T-cell (primary cell): ENCODE data around the gene LRIG2. TPM values are rescaled to one million over a fixed set of nuclear protein-coding genes. Genes with fewer than 3 reads are reported as not detected.

Source experiments
- ATAC-seq, 4 experiments: fragments of 200-7000 bp in 3 of 4; fragments of 150-1000 bp in 1 of 4; cut with Tn5 transposase; replicated peaks in 1 of 4; 1 replicate in 3 of 4; 2 replicates in 1 of 4; pipeline ENCODE4 v1.10.0; 2021; ENCODE audit warnings: moderate library complexity in 3 of 4, mild to moderate bottlenecking in 2 of 4, moderate number of reproducible peaks in 1 of 4
- CTCF ChIA-PET, 2 donors: fragments of 300-600 bp; sonication (Branson Sonifier 250); formaldehyde crosslinking; loops; one replicate each; lab custom pipeline; 2022; ENCODE audit warnings: antibody characterized with exemption in 2 of 2; lab: Charles Lee
- POLR2A ChIA-PET, 2 donors: fragments of 300-600 bp; sonication (Branson Sonifier 250); formaldehyde crosslinking; loops; one replicate each; lab custom pipeline; 2022; ENCODE audit warnings: antibody characterized with exemption in 2 of 2; lab: Charles Lee
- DNase-seq, 35 experiments: peaks; one replicate each; pipeline versions ENCODE4 v3.0.0 to v3.0.0-alpha.2; 2013 to 2023
- H3K27ac ChIP-seq: one replicate; pipeline ENCODE4 v1.5.1; 2013; ENCODE audit warnings: low read length
- H3K27me3 ChIP-seq, 2 experiments: replicated peaks in 1 of 2; 1 replicate in 1 of 2; 2 replicates in 1 of 2; pipeline versions ENCODE4 v1.6.1 to v1.7.0; 2013; ENCODE audit warnings: low read length in 1 of 2, mixed read lengths in 1 of 2; ENCODE audit not compliant: control insufficient read depth in 2 of 2, insufficient read depth in 2 of 2; ENCODE audit errors: extremely low read depth in 1 of 2
- H3K36me3 ChIP-seq, 2 donors: 1 replicate in 1 of 2; 2 replicates in 1 of 2; pipeline versions ENCODE4 v1.6.1 to v1.7.0; 2013; ENCODE audit warnings: low read length in 1 of 2; ENCODE audit not compliant: control insufficient read depth in 2 of 2, insufficient read depth in 1 of 2; ENCODE audit errors: extremely low read depth in 1 of 2
- H3K4me1 ChIP-seq, 2 experiments: 1 replicate in 1 of 2; 2 replicates in 1 of 2; pipeline versions ENCODE4 v1.6.1 to v1.7.0; 2013; ENCODE audit warnings: low read length in 2 of 2, mixed read lengths in 1 of 2; ENCODE audit not compliant: insufficient read depth in 2 of 2, control insufficient read depth in 1 of 2; ENCODE audit errors: extremely low read depth in 1 of 2
- H3K4me3 ChIP-seq, 2 donors: 1 replicate in 1 of 2; 2 replicates in 1 of 2; pipeline versions ENCODE4 v1.5.1 to v1.7.0; 2013; ENCODE audit warnings: mild to moderate bottlenecking in 2 of 2, low read length in 1 of 2, moderate library complexity in 1 of 2; ENCODE audit not compliant: control insufficient read depth in 1 of 2; ENCODE audit errors: extremely low read depth in 1 of 2
- H3K9me3 ChIP-seq: 2 replicates; pipeline ENCODE4 v1.7.0; 2013
- H3K27ac Mint-ChIP-seq, 2 donors: one replicate each; pipeline ENCODE4 v1.8.0; 2020 to 2021; ENCODE audit warnings: mild to moderate bottlenecking in 2 of 2, mixed read lengths in 2 of 2
- H3K27me3 Mint-ChIP-seq, 2 donors: one replicate each; pipeline ENCODE4 v1.8.0; 2021 to 2022; ENCODE audit warnings: mixed read lengths in 2 of 2
- H3K36me3 Mint-ChIP-seq: one replicate; pipeline ENCODE4 v1.8.0; 2021; ENCODE audit warnings: mixed read lengths
- H3K4me1 Mint-ChIP-seq, 3 donors: one replicate each; pipeline ENCODE4 v1.8.0; 2020 to 2022; ENCODE audit warnings: mixed read lengths in 3 of 3, mild to moderate bottlenecking in 1 of 3
- H3K4me3 Mint-ChIP-seq, 3 donors: one replicate each; pipeline ENCODE4 v1.8.0; 2020 to 2022; ENCODE audit warnings: mild to moderate bottlenecking in 3 of 3, mixed read lengths in 3 of 3, moderate library complexity in 3 of 3
- H3K9me3 Mint-ChIP-seq, 3 donors: one replicate each; pipeline ENCODE4 v1.8.0; 2020 to 2022; ENCODE audit warnings: mixed read lengths in 3 of 3
- WGBS: methylation state at CpG from one replicate; pipeline ENCODE4 v1.1.5; 2013; ENCODE audit warnings: missing lambda C conversion rate; ENCODE audit not compliant: insufficient coverage; 5-methylcytosine and 5-hydroxymethylcytosine counted together
- total RNA-seq, 35 experiments: library from RNA in 6 of 35; stranded (reverse) in 6 of 35; fragments of 120-200 nt in 1 of 35; gene quantifications; one replicate each; pipeline versions ENCODE4 v1.2.1 to v1.2.4 and lab custom pipeline; 2013 to 2026

The LRIG2 gene
- total RNA-seq, 5 donors from 2014 or later (not counting 1 experiment from before 2014, with no cell fraction given): 19.5 to 25.4 (median 20.4) TPM

- DNase-seq (no peak), ATAC-seq (no peak)
- H3K27me3 Mint-ChIP-seq: no peaks in the 10 kb centered on the region
- no CpG with 5 or more reads among the region's 5 CpGs for WGBS
- H3K36me3 Mint-ChIP-seq: peaks cover 51% of the 10 kb centered on the region
- no peaks in the 10 kb centered on the region for H3K4me1 Mint-ChIP-seq
- peaks cover 19 to 60% of the 10 kb centered on the region in 2 donors for H3K36me3 ChIP-seq
- no peak overlapping the region for H3K27ac ChIP-seq
- no peak overlapping the region for H3K4me3 Mint-ChIP-seq
- H3K9me3 ChIP-seq: no peaks in the 10 kb centered on the region
- CTCF ChIA-PET: no interaction called here
- no peaks in the 10 kb centered on the region for H3K4me1 ChIP-seq
- H3K9me3 Mint-ChIP-seq: no peaks in the 10 kb centered on the region
- POLR2A ChIA-PET: no interaction called here
- no peak overlapping the region for H3K4me3 ChIP-seq
- H3K27me3 ChIP-seq: no peaks in the 10 kb centered on the region
- no peak overlapping the region for H3K27ac Mint-ChIP-seq
Observed at GRCh38 chr1:113109908-113110554, 37.0 kb downstream of the LRIG2 start.

GRCh38 chr1:113118266-113118665, 45.3 kb downstream of the LRIG2 start:
- Histone ChIP-seq H3K27ac (no peak overlapping the region), H3K27me3 (no peaks in the 10 kb centered on the region), H3K4me3 (no peak overlapping the region), H3K36me3 (peaks cover 23 to 69% of the 10 kb centered on the region in 2 donors), H3K9me3 (no peaks in the 10 kb centered on the region), H3K4me1 (no peaks in the 10 kb centered on the region)
- DNase-seq (no peak), ATAC-seq (no peak)
- H3K9me3 Mint-ChIP-seq: no peaks in the 10 kb centered on the region
- ChIA-PET POLR2A (no interaction called here), CTCF (no interaction called here)
- no peaks in the 10 kb centered on the region for H3K4me1 Mint-ChIP-seq
- no peak overlapping the region for H3K4me3 Mint-ChIP-seq
- H3K36me3 Mint-ChIP-seq: peaks cover 54% of the 10 kb centered on the region
- no peak overlapping the region for H3K27ac Mint-ChIP-seq
- H3K27me3 Mint-ChIP-seq: no peaks in the 10 kb centered on the region

- CTCF ChIA-PET: no interaction called here
- DNase-seq: no peak
- H3K27me3 Mint-ChIP-seq: no peaks in the 10 kb centered on the region
- no CpG with 5 or more reads among the region's 3 CpGs for WGBS
- H3K36me3 Mint-ChIP-seq: peaks cover 56% of the 10 kb centered on the region
- POLR2A ChIA-PET: no interaction called here
- peaks cover 2 to 6% (median 2%) of the 10 kb centered on the region in 3 donors for H3K4me1 Mint-ChIP-seq
- no peaks in the 10 kb centered on the region for H3K9me3 ChIP-seq
- no peaks in the 10 kb centered on the region for H3K4me1 ChIP-seq
- H3K27ac ChIP-seq: no peak overlapping the region
- H3K27me3 ChIP-seq: no peaks in the 10 kb centered on the region
- no peak overlapping the region for H3K4me3 ChIP-seq
- no peak overlapping the region for H3K27ac Mint-ChIP-seq
- no peak for ATAC-seq
- H3K4me3 Mint-ChIP-seq: no peak overlapping the region
- peaks cover 17 to 69% of the 10 kb centered on the region in 2 donors for H3K36me3 ChIP-seq
- no peaks in the 10 kb centered on the region for H3K9me3 Mint-ChIP-seq
Observed at GRCh38 chr1:113123737-113124136, 50.7 kb downstream of the LRIG2 start.

GRCh38 chr1:113124366-113124765, 51.4 kb downstream of the LRIG2 start:
- Histone ChIP-seq H3K4me3 (no peak overlapping the region), H3K27ac (no peak overlapping the region), H3K9me3 (no peaks in the 10 kb centered on the region), H3K4me1 (no peaks in the 10 kb centered on the region), H3K27me3 (no peaks in the 10 kb centered on the region), H3K36me3 (peaks cover 17 to 63% of the 10 kb centered on the region in 2 donors)
- WGBS: 100% methylated on average over 1 of the region's 1 CpG
- Mint-ChIP-seq H3K36me3 (peaks cover 51% of the 10 kb centered on the region), H3K4me3 (no peak overlapping the region), H3K9me3 (no peaks in the 10 kb centered on the region), H3K4me1 (peaks cover 2 to 6% (median 2%) of the 10 kb centered on the region in 3 donors), H3K27me3 (no peaks in the 10 kb centered on the region), H3K27ac (no peak overlapping the region)
- ChIA-PET POLR2A (no interaction called here), CTCF (no interaction called here)
- ATAC-seq (no peak), DNase-seq (no peak)

GRCh38 chr1:113125517-113125916, 52.5 kb downstream of the LRIG2 start:
- Histone ChIP-seq H3K4me3 (no peak overlapping the region), H3K9me3 (no peaks in the 10 kb centered on the region), H3K27me3 (no peaks in the 10 kb centered on the region), H3K36me3 (peaks cover 17 to 51% of the 10 kb centered on the region in 2 donors), H3K4me1 (no peaks in the 10 kb centered on the region), H3K27ac (no peak overlapping the region)
- WGBS: 87% methylated on average over 2 of the region's 3 CpGs
- no peak overlapping the region for H3K4me3 Mint-ChIP-seq
- DNase-seq (no peak), ATAC-seq (no peak)
- H3K27ac Mint-ChIP-seq: no peak overlapping the region
- CTCF ChIA-PET: no interaction called here
- H3K9me3 Mint-ChIP-seq: no peaks in the 10 kb centered on the region
- H3K36me3 Mint-ChIP-seq: peaks cover 53% of the 10 kb centered on the region
- POLR2A ChIA-PET: no interaction called here
- H3K4me1 Mint-ChIP-seq: peaks cover 2 to 6% (median 2%) of the 10 kb centered on the region in 3 donors
- no peaks in the 10 kb centered on the region for H3K27me3 Mint-ChIP-seq

- ChIA-PET CTCF (no interaction called here), POLR2A (no interaction called here)
- Histone ChIP-seq H3K4me1 (no peaks in the 10 kb centered on the region), H3K27me3 (no peaks in the 10 kb centered on the region), H3K9me3 (no peaks in the 10 kb centered on the region), H3K36me3 (peaks cover 13 to 44% of the 10 kb centered on the region in 2 donors), H3K27ac (no peak overlapping the region), H3K4me3 (no peak overlapping the region)
- Mint-ChIP-seq H3K9me3 (no peaks in the 10 kb centered on the region), H3K4me1 (peaks cover 2 to 9% (median 2%) of the 10 kb centered on the region in 3 donors), H3K36me3 (peaks cover 53% of the 10 kb centered on the region), H3K27ac (no peak overlapping the region), H3K27me3 (no peaks in the 10 kb centered on the region), H3K4me3 (no peak overlapping the region)
- WGBS: no CpG with 5 or more reads among the region's 2 CpGs
- ATAC-seq: no peak
- no peak for DNase-seq
Observed at GRCh38 chr1:113126207-113126606, 53.2 kb downstream of the LRIG2 start.
